GM19025 (cell line): ENCODE measurements around the gene BPI.
"Not testable (repeated sequence)": the region's sequence is repeated elsewhere in the genome, so short reads cannot be mapped to it uniquely, and the experiment has no call there.

Source experiments
- ATAC-seq: cut with Tn5 transposase; IDR thresholded peaks from one replicate; pipeline ENCODE4 v1.9.1; 2021; ENCODE audit warnings: mild to moderate bottlenecking, low read depth, moderate library complexity; ENCODE audit not compliant: unreplicated experiment

BPI gene

DNA sequence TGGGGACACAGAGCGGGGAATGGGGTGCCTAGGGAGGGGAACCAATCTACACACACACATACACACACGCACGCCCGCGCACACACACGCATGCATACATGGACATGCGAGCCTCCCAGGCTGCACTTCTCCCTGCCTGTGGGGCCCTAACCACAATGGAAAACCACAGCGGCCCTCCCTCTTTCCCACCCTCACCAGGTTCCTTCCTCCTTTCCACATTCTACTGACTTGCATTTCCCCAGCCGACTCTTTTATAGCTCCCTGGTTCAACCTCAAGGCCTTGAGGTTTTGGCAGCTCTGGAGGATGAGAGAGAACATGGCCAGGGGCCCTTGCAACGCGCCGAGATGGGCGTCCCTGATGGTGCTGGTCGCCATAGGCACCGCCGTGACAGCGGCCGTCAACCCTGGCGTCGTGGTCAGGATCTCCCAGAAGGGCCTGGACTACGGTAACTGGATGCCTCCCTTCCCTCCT lies at the start of gene BPI:
BPI (plus strand) TSS at position 249 of the 472 bp plus-strand sequence; CDS start at position 317, 68 bp downstream.
- no peak for ATAC-seq

GRCh38 chr20:38254621-38255020 lies 49.3 kb upstream of the BPI start:
- not testable (repeated sequence) for ATAC-seq

- no peak for ATAC-seq
Observed at GRCh38 chr20:38255393-38255792, 48.6 kb upstream of the BPI start.

DNA sequence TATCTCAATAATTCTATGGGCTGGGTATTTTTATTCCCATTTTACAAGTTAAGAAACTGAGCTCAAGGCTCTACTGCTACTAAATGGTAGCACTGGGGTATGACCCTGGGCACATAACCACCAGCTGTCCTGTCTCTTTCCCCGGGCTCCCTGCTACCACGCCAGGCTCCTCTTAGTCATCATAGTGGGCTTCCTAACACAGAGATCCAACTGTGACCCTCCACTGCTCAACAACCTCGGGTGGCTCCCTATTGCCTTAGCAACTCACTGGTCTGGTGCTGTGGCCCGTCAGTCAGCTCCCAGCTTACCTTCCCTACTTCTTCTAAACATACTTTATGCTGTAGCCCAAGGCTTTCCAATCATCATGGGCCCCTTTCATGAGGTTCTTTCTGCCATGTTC lies 47.9 kb upstream of the BPI start:
- ATAC-seq: no peak

- ATAC-seq: no peak
Observed at GRCh38 chr20:38256966-38257365, 47.0 kb upstream of the BPI start.

GRCh38 chr20:38258545-38259215 lies 45.3 kb upstream of the BPI start:
- ATAC-seq: no peak

DNA sequence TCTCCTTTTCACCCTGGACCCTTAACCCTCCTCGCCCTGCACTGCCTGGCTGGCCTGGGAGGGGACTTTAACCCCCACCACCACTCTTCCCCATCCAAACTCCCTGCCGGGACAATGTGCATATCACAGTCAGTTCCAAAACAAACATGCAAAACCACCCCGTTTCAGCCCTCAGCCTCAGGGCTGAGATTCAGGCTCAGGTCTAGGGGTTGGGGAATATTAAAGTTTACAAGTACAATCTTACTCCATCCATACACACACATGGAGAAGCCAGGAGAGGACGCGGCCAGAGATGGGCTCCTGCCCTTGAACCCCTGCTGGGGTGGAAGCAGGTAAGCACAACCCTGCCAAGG lies 44.0 kb upstream of the BPI start:
- ATAC-seq: no peak

- no peak for ATAC-seq
Observed at GRCh38 chr20:38260378-38261053, 43.4 kb upstream of the BPI start, which contains the start of gene KIAA1755. KIAA1755 (minus strand) TSS chr20:38260735; CDS start chr20:38260500, 235 bp downstream.

- no peak for ATAC-seq
Observed at GRCh38 chr20:38261054-38261390, 42.9 kb upstream of the BPI start.

- no peak for ATAC-seq
Observed at GRCh38 chr20:38262931-38263330, 41.0 kb upstream of the BPI start.

DNA sequence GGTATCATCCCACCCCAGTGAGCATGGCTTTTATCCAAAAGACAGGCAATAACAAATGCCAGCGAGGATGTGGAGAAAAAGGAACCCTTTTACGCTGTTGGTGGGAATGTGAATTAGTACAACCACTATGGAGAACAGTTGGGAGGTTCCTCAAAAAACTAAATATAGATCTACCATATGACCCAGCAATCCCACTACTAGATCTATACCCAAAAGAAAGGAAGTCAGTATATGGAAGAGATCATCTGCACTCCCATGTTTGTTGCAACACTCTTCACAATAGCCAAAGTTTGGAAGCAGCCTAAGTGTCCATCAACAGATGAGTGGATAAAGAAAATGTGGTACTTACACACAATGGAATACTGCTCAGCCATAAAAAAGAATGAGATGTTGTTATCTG lies 37.5 kb upstream of the BPI start:
- ATAC-seq: no peak

- ATAC-seq: no peak
Observed at GRCh38 chr20:38267296-38267695, 36.7 kb upstream of the BPI start.

DNA sequence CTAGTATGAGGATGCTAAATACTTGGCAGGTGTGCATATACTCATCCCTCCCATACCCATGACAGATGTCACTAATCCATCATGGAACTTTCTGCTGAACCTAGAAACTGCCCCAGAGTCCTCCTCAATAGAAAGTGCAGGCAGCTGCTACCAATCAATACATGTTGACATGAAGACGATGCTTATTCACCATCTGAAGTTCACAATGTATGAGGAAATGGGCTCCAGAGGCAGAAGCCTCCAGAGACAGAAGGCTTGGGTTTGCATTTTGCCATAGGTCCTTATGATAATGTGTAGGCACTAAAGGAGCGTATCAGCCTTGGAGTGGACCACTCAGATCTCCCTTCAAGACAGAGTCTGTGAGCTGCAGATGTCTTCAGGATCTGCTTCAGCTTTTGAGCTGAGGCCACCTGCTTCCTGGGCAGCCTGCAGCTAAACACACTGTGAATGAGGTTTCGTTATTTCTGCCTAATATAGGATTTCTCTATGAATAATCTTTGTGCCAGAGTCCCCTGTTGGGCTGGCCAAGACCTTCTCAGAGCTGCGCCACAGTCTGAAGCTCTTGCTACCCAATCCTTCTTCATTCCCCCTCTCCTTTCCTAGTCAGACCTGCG lies 35.9 kb upstream of the BPI start:
- no peak for ATAC-seq

GRCh38 chr20:38269040-38269439 lies 34.9 kb upstream of the BPI start:
- ATAC-seq: no peak

DNA sequence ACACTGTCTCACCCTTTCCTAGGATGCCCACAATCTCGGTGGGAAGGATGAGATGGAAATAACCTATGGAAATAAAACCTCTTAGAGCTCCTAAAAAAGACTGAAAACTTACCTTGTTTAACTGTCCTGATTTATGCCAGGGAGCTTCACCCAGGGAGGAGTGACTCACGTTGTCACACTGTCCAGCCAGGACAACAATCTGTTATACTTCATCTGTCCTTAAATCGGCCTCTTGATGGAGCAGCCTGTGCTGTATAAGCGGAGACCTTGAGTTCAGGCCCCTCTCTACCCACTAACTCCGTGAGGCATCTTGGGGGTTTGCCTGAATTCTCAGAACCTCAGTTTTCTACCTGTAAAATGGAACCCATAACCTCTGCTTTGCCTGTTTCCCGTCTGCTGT lies 34.2 kb upstream of the BPI start:
- ATAC-seq: no peak

GRCh38 chr20:38270869-38271605 lies 32.9 kb upstream of the BPI start:
- ATAC-seq: no peak

- no peak for ATAC-seq
Observed at GRCh38 chr20:38271608-38272120, 32.3 kb upstream of the BPI start.

DNA sequence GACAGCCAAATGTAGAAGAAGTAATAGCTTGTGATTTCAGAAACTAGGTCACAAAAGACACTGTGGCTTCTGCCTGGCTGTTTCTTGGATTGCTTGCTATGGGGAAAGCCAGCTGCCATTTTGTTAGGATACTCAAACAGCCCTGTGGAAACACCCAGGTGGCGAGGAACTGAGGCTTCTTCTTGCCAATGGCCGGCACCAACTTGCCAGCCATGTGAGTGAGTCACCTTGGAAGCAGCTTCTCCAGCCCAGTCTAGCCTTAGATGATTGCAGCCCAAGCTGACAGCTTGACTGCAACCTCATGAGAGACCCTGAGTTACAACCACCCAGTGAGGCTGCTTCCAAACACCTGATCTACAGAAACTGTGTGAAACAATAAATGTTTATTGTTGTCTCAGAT lies 31.6 kb upstream of the BPI start:
- ATAC-seq: no peak

DNA sequence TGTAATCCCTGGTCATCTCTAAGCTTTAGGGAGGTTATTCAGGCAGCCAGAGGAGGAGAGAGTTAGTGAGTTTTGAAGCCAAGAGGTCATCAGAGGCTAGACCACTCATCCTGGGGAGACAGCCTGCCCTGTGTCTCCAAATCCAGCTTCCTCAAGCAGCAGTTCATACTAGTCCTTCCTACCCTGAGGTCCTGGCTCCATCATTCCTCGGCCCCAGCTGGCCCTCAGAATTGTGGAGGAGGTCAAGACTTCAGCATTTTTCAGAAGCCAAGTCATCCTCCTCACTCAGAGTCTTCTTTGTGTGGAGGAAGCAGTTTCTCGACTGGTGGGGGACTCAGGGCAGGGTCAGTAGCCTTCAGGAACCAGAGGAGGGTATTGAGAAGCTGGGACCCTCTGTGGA lies 31.0 kb upstream of the BPI start:
- no peak for ATAC-seq

GRCh38 chr20:38275815-38276550 lies 28.0 kb upstream of the BPI start:
- no peak for ATAC-seq
